Activated naive CD8-positive, alpha-beta T cell treated with anti-CD3 and anti-CD28 coated beads, Interleukin-2, amount 50 U/mL, for 16 hours (primary cell): Measurements from ENCODE around the gene OSBPL3.
"Not testable (repeated sequence)": the region's sequence is repeated elsewhere in the genome, so short reads cannot be mapped to it uniquely, and the experiment has no call there.

ENCODE experiments used
- DNase-seq: peaks from one replicate; pipeline ENCODE4 v3.0.0-alpha.2; 2020; ENCODE audit warnings: low read depth, low spot score

OSBPL3 gene

GRCh38 chr7:24797270-24797669, 182.7 kb downstream of the OSBPL3 start:
- no peak for DNase-seq

GRCh38 chr7:24795407-24795767, 184.6 kb downstream of the OSBPL3 start:
- no peak for DNase-seq

- not testable (repeated sequence) for DNase-seq
These were observed 185.1 kb downstream of the OSBPL3 start for GRCh38 chr7:24794751-24795406.

GRCh38 chr7:24793982-24794648, 185.9 kb downstream of the OSBPL3 start:
- no peak for DNase-seq

- DNase-seq, result no peak
These were observed 190.9 kb downstream of the OSBPL3 start for GRCh38 chr7:24788961-24789576.

- no peak for DNase-seq
These were observed 191.9 kb downstream of the OSBPL3 start for GRCh38 chr7:24788075-24788474.

- DNase-seq, result no peak
These were observed 193.0 kb downstream of the OSBPL3 start for GRCh38 chr7:24786941-24787340.

GRCh38 chr7:24786306-24786705, 193.7 kb downstream of the OSBPL3 start:
- no peak for DNase-seq

- DNase-seq, result no peak
These were observed 195.7 kb downstream of the OSBPL3 start for GRCh38 chr7:24784277-24784676.

- no peak for DNase-seq
These were observed 196.3 kb downstream of the OSBPL3 start for GRCh38 chr7:24783698-24784097.

- DNase-seq, result no peak
These were observed 198.9 kb downstream of the OSBPL3 start for GRCh38 chr7:24781106-24781505.

GRCh38 chr7:24779283-24779655, 200.7 kb downstream of the OSBPL3 start:
- no peak for DNase-seq

GRCh38 chr7:24778543-24779282, 201.3 kb downstream of the OSBPL3 start:
- DNase-seq, result no peak

- no peak for DNase-seq
These were observed 202.2 kb downstream of the OSBPL3 start for GRCh38 chr7:24777806-24778205.

GRCh38 chr7:24773646-24774045, 206.3 kb downstream of the OSBPL3 start:
- no peak for DNase-seq

GRCh38 chr7:24769851-24770250, 210.1 kb downstream of the OSBPL3 start:
- DNase-seq, result no peak

- DNase-seq, result no peak
These were observed 210.8 kb downstream of the OSBPL3 start for GRCh38 chr7:24769014-24769830.

- no peak for DNase-seq
These were observed 212.0 kb downstream of the OSBPL3 start for GRCh38 chr7:24767878-24768569.

- DNase-seq, result no peak
These were observed 214.8 kb downstream of the OSBPL3 start for GRCh38 chr7:24764972-24765744.

GRCh38 chr7:24764011-24764410, 216.0 kb downstream of the OSBPL3 start:
- DNase-seq, result no peak
